GM04504 (cell line): ENCODE results near the gene LFNG.

Experiments used
- DNase-seq: peaks from one replicate; pipeline ENCODE4 v3.0.0-alpha.2; 2012; ENCODE audit warnings: low read depth

Gene LFNG

DNA sequence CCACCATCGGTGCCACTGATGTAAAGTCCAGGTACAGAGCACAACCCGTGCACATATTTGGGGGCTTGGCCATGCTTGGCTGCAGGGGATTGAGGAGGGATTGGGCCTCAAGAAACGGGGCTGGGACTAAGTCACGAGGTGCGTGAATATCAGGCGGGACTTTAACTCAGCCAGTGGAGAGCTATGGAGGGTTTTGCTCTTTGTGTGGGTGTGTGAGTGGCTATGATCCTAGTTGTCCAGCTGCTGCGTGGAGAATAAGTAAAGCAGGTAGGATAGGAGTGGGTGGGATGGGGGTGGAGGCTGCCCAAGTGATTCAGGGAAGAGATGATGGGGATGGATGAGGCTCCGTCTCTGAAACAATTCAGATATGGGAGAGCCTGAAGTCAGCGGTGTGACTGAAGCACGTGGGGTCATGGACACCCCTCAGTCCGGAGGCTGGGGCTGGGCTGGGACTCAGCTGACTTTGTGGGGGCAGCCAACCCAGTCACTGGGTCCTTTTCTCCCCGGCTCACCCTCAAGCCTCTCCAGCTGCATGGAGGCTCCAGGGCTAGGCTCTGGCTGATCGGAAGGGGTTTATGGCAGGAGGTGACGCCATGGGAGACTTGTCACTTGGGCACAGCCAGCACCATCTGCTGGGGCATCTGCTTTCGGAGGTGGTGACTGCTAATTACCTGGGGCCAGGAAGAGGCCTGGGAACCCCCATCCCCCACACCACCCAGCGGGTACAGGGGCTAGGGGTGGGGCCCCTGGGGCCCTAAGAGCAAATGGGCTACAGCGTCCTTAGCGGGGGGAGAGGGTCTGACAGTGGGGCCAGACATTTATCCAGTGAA lies 1.7 kb upstream of the LFNG start:
- no peak for DNase-seq

DNA sequence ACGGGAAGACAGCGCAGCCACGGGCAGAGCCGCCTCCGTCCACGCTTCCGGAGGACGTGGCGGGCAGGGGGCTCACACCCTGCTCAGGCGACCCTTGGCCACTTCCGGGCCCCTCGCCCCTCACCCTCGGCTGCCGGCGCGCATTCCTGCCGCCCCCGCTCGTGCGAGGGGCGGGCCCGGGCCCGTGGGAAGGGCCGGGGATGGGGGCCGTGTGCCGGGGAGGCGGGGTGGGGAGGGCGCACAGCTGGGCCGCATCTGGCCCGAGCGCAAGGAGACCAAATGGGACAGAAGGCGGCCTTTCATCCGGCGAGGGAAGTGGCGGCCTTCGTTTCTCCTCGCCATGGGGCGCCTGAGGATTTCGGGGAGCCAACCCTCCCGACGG lies 846 bp upstream of the LFNG start:
- DNase-seq = no peak

- DNase-seq = no peak
These were observed 672 bp downstream of the LFNG start for GRCh38 chr7:2520131-2520760.

DNA sequence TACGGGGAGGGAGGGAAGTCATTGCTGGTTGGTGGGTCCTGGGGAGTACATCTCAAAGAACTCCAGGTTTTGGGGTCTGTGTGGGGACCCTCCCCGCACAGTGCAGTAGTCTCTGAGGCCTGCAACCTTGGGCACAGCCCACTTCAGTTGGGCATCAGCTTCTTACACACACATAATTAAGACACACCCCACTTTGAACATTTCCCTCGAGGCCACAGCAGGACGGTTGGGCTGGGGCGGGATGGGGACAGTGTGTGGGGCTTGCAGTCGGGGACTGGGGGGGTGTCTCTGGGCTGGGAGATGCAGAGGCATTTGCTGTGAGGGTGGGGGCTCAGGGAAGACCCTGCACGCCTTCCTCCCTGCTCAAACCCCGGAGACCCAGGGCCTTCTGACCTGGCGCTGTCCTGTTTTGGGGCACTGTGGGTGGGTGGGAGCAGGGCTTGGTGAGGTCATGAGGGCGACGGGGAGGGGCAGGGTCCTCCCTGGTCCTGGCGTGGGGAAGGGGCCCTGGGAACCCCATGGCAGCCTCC lies 1.3 kb downstream of the LFNG start:
- no peak for DNase-seq

DNA sequence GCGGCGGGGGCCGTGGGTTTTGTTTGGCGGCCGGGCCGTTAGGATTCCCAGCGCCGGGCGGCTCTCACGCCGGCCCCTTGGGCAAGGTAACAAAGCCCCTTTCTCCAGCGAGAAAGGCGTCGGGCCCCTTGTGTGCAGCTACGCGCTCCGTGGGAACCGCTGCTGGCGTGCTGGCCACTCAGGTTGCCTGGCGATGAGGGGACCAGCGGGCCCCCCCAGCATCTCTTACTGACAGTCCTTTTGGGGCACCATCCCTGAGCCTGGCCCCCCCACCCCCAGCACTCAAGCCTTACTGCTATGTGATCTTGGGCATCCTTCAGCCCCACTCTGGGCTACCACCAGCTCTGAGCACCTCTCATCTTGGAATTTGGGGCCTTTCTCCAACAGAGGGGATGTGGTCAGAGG lies 1.8 kb downstream of the LFNG start:
- no peak for DNase-seq

DNA sequence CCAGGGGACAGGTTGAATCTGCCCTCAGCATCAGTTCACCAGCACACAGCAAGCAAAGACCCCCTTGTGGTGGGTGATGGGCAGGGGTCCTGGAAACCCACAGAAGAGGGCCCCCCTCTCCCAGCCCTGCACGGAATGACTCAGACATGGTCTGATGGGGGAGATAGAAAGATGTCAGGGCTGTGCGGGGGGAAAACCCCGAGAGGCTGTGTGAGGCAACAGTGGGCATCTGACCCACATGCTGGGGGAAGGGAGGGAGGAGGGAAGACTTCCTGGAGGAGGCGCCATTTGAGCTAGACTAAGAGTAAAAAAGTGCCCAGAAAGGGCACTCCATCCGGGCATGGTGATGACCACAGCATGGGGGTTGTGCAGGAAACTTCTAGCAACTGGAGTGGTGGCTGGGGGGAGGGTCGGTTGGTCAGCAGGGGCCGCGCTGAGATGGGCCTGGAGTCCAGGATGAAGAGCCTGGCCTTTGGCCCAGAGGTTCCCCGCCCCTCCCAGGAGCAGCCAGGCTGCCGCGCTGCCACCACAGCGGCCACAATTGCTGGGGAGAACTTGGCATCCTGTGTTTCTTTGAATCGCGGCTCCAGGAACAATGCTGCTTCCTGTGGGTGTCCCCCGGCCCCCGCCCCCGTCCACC lies 2.5 kb downstream of the LFNG start:
- DNase-seq = no peak

GRCh38 chr7:2522780-2523433 lies 3.3 kb downstream of the LFNG start:
- no peak for DNase-seq

GRCh38 chr7:2523461-2523936 lies 3.9 kb downstream of the LFNG start:
- no peak for DNase-seq

DNA sequence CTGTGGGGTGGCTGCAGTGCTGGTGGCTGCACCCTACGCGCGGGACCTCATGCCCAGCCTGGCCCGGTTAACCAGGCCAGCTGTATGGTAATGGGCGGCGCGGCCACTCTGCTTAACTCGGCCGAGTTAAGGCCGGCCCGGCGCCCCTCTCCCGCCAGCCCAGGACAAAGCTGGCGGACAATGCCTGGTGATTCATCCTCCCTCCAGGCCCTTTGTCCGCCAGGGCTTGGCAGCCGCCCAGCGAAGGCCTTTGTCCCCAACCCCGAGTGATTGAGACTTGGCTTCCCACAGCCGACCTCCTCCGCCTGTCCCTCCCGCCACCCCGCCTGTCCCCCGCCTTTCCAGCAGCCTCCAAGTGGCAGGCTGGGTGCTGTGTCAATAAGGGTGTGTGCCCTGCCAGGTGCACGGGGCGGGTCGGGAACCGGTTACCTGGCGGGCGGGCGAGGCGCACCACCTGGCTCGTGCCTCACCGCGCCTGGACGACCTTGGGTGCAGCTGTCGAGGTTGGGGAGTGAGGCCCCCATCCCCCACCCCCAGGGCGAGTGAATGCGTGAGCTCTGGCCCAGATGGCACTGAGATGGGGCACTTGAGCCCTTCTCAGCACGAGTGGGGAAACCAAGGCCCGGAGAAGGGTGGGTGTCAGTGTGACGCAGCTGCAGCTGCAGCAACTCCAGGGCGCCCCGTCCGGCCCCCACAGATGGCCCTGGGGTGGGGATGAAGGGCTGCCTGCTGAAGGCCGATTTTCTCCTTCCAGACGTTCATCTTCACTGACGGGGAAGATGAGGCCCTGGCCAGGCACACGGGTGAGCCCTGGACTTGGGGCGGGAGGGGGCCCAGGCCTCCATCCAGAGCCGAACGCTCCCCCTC lies 4.6 kb downstream of the LFNG start:
- DNase-seq = no peak

- DNase-seq = no peak
These were observed 5.5 kb downstream of the LFNG start for GRCh38 chr7:2524808-2525657.

GRCh38 chr7:2525658-2526630 lies 6.4 kb downstream of the LFNG start:
- DNase-seq = no peak

DNA sequence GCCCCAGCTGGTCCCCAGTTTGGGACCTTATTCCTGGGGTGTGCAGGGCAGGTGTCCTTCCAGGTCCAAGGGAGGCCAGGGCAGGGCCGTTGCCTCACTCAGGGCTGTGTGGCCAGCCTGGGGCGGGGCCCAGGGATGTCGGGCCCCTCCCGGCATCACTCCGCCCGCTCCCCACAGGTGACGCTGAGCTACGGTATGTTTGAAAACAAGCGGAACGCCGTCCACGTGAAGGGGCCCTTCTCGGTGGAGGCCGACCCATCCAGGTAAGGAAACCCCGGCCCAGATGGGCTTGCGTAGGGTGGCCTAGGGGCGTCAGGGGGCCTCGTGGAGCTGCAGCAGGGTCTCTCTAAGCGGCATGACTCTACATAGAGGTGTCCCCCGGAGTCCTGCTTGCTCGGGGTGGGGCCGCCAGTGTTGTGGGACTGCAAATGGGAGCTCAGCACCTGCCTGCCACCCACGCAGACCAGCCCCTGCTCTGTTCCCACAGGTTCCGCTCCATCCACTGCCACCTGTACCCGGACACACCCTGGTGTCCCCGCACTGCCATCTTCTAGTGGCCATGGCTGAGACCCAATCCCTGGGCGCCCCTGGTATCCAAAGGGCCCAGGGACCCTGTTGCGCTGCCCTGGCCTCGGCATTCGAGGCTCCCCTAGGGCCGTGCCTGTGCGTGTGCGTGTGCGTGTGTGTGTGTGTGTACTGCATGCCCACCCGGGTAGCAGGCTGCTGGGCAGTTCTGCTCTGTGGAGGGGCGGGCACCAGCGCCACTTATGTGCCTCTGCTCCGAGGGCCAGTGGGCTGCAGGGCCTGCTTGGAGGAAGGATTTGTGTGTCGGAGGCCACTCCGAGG lies 7.3 kb downstream of the LFNG start:
- no peak for DNase-seq

GRCh38 chr7:2527505-2528467 lies 8.2 kb downstream of the LFNG start:
- peak; percentile 54 for DNase-seq

- DNase-seq = no peak
These were observed 9.0 kb downstream of the LFNG start for GRCh38 chr7:2528481-2529095.

GRCh38 chr7:2529161-2530070 lies 9.8 kb downstream of the LFNG start:
- no peak for DNase-seq
